ENCODE measurements around the gene PAX5. TPM values are rescaled to one million over a fixed set of nuclear protein-coding genes. Genes with fewer than 3 reads are reported as not detected.

PAX5 gene
- total RNA-seq, 2 experiments from 2014 or later, result 0.95 to 1.1 TPM

DNA sequence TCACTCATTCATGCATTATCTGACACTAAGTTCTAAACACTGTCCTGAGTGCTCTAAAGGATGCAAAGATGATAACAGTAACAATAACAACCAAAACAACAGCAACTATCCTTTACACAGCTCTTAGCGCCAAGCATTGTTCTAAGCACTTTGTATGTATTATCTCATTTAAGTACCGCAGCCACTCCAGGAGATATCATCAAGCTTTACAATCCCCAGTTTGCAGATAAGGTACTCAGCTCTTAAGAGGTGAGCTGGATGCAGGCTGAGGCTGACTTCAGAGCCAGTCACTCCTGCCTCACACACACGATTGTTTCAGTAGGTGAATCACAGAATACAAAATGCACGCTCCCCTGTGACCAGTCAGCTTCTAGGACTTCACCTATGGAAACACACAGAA, 141.8 kb downstream of the PAX5 start:
- CTCF ChIA-PET, result interaction anchor here (1.2 kb wide), 1 partner anchor 19 kb away, joined by 6 read pairs; no protein-coding TSS in a partner anchor
- no peaks in the 10 kb centered on the region for H3K36me3 Mint-ChIP-seq (ENCODE audit: low read depth)
- TF ChIP-seq, protein P1, sequence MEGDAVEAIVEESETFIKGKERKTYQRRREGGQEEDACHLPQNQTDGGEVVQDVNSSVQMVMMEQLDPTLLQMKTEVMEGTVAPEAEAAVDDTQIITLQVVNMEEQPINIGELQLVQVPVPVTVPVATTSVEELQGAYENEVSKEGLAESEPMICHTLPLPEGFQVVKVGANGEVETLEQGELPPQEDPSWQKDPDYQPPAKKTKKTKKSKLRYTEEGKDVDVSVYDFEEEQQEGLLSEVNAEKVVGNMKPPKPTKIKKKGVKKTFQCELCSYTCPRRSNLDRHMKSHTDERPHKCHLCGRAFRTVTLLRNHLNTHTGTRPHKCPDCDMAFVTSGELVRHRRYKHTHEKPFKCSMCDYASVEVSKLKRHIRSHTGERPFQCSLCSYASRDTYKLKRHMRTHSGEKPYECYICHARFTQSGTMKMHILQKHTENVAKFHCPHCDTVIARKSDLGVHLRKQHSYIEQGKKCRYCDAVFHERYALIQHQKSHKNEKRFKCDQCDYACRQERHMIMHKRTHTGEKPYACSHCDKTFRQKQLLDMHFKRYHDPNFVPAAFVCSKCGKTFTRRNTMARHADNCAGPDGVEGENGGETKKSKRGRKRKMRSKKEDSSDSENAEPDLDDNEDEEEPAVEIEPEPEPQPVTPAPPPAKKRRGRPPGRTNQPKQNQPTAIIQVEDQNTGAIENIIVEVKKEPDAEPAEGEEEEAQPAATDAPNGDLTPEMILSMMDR (IDR thresholded peaks at IDR 0.05), result no peak
- H3K4me3 Mint-ChIP-seq, result no peak overlapping the region
- DNase-seq, result no peak
- no peaks in the 10 kb centered on the region for H3K9me3 Mint-ChIP-seq
- intact Hi-C loops (cut with micrococcal nuclease), result no loop called here
- no peak overlapping the region for H3K27ac Mint-ChIP-seq
- POLR2A ChIA-PET, result no interaction called here
- peaks cover 10% of the 10 kb centered on the region for H3K27me3 Mint-ChIP-seq
- no peak for ATAC-seq
- no peaks in the 10 kb centered on the region for H3K4me1 Mint-ChIP-seq (ENCODE audit: low read depth)

DNA sequence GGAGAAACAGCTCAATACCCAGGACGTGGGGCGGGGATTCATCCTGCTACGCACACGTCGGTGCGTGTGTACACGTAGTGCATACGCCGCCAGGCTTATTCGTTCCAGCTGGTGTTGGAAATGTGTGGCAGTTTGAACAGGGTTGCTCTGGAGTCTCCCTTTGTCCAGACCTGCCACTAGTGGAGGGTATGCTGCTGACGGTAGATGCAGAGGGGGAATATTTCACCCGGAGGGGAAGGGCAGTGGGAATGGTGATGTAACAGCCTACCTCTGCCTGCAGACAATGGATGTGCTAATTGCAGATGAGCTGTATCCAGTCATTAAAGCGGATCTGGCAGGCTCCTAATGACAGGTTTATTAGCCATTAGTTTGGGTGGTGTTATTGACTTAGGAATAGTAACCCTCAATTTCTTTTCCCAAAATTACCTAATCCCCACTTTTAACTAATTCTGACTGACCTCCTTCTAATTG, 142.7 kb downstream of the PAX5 start:
- H3K4me1 Mint-ChIP-seq (ENCODE audit: low read depth), result no peaks in the 10 kb centered on the region
- ATAC-seq (no peak), DNase-seq (no peak)
- no peak overlapping the region for H3K27ac Mint-ChIP-seq
- CTCF ChIA-PET, result interaction anchor here (1.2 kb wide), 1 partner anchor 18 kb away, joined by 6 read pairs; no protein-coding TSS in a partner anchor
- intact Hi-C loops (cut with micrococcal nuclease), result no loop called here
- TF ChIP-seq, protein P1 (IDR thresholded peaks at IDR 0.05), result no peak
- no peaks in the 10 kb centered on the region for H3K9me3 Mint-ChIP-seq
- H3K27me3 Mint-ChIP-seq, result peaks cover 12% of the 10 kb centered on the region
- POLR2A ChIA-PET, result interaction anchor here (1.2 kb wide), 1 partner anchor 17 kb away, joined by 4 read pairs; no protein-coding TSS in a partner anchor
- H3K4me3 Mint-ChIP-seq, result no peak overlapping the region
- no peaks in the 10 kb centered on the region for H3K36me3 Mint-ChIP-seq (ENCODE audit: low read depth)

DNA sequence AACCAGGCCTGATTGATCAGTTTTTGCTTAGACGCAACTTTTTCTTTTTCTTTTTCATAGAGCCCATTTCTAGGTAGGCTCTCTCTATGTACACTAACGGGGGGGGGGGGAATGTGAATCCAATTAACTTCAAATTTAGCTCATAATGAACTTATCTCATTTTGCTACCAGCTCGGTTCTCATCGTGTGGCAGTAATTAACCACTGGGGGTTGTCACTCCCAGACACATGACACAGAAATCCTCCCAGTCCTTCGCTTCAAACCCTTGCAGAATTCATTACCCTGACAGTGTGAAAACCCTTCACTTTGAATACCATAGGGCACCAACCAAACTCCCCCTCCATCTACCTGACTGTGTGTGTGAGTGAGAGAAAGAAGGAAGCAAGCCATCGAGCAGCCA, 144.2 kb downstream of the PAX5 start:
- CTCF ChIA-PET, result no interaction called here
- Mint-ChIP-seq H3K9me3 (no peaks in the 10 kb centered on the region), H3K27ac (no peak overlapping the region), H3K36me3 (ENCODE audit: low read depth) (no peaks in the 10 kb centered on the region), H3K4me3 (no peak overlapping the region), H3K4me1 (ENCODE audit: low read depth) (no peaks in the 10 kb centered on the region), H3K27me3 (peaks cover 16% of the 10 kb centered on the region)
- POLR2A ChIA-PET, result no interaction called here
- TF ChIP-seq, protein P1 (IDR thresholded peaks at IDR 0.05), result no peak
- DNase-seq (no peak), ATAC-seq (no peak)
- intact Hi-C loops (cut with micrococcal nuclease), result no loop called here

DNA sequence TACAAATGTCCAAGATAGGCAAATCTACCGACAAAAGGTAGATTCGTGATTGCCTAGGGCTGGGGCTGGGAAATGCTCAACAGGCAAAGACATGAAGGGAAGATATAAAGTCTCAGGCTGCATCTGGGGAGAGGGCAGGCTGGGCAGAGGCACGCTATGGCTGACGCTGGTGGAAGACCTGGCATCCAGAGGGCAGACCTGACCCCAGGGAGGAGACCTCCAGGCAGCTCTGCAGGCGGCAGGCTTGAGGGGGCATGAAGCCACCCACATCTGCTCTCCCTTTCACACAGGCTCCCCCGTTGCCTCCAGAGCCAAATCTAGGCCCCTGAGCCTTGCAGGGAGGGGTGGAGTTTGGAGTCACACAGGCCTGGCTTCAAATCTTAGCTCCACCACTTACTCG, 145.5 kb downstream of the PAX5 start:
- H3K27me3 Mint-ChIP-seq, result peaks cover 17% of the 10 kb centered on the region
- no peak overlapping the region for H3K27ac Mint-ChIP-seq
- no peaks in the 10 kb centered on the region for H3K4me1 Mint-ChIP-seq (ENCODE audit: low read depth)
- no peak for DNase-seq
- intact Hi-C loops (cut with micrococcal nuclease), result no loop called here
- ChIA-PET CTCF (interaction anchor here (1.0 kb wide), 1 partner anchor 12 kb away, joined by 3 read pairs; no protein-coding TSS in a partner anchor), POLR2A (no interaction called here)
- no peaks in the 10 kb centered on the region for H3K9me3 Mint-ChIP-seq
- no peaks in the 10 kb centered on the region for H3K36me3 Mint-ChIP-seq (ENCODE audit: low read depth)
- no peak overlapping the region for H3K4me3 Mint-ChIP-seq
- TF ChIP-seq, protein P1 (IDR thresholded peaks at IDR 0.05), result no peak
- no peak for ATAC-seq

DNA sequence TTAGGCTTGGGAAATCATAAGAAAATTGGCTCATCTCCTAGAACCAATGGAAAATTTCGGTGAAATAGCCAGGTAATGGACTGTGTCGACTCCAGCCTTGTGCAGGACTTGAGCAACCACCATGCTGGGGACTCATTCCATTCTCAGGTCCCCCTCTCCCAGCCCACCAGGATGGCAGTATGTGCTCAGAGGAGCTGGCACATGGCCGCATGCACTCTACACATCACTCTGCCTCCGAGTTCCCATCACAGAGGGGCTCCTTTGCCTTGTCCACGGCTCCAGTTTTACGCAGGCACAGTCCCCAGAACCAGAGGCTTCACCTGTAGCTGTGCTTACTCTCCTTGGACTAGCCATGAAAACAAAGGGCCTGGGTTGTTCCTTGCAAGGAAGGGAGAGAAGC, 149.3 kb downstream of the PAX5 start:
- peaks cover 13% of the 10 kb centered on the region for H3K27me3 Mint-ChIP-seq
- H3K36me3 Mint-ChIP-seq (ENCODE audit: low read depth), result no peaks in the 10 kb centered on the region
- POLR2A ChIA-PET, result no interaction called here
- ATAC-seq (no peak), DNase-seq (no peak)
- no peak overlapping the region for H3K4me3 Mint-ChIP-seq
- TF ChIP-seq, protein P1 (IDR thresholded peaks at IDR 0.05), result no peak
- no peaks in the 10 kb centered on the region for H3K4me1 Mint-ChIP-seq (ENCODE audit: low read depth)
- intact Hi-C loops (cut with micrococcal nuclease), result no loop called here
- CTCF ChIA-PET, result interaction anchor here (1.1 to 2.9 kb wide), 3 partner anchors 11 to 106 kb away, joined by 3 to 25 read pairs (median 7); no protein-coding TSS in a partner anchor
- H3K27ac Mint-ChIP-seq, result no peak overlapping the region
- H3K9me3 Mint-ChIP-seq, result no peaks in the 10 kb centered on the region
